ENCODE results near the gene TCHP.
"Not testable (repeated sequence)": the region's sequence is repeated elsewhere in the genome, so short reads cannot be mapped to it uniquely, and the experiment has no call there.

Gene TCHP

GRCh38 chr12:109899783-109900751, at the start of gene TCHP:
TCHP (plus strand) TSS chr12:109900274; CDS start chr12:109903027, 2,753 bp downstream.
- peak; percentile 57 for DNase-seq (ENCODE audit: low read depth, low spot score)

GRCh38 chr12:109850518-109850917, 49.6 kb upstream of the TCHP start:
- not testable (repeated sequence) for DNase-seq (ENCODE audit: low read depth, low spot score)

DNA sequence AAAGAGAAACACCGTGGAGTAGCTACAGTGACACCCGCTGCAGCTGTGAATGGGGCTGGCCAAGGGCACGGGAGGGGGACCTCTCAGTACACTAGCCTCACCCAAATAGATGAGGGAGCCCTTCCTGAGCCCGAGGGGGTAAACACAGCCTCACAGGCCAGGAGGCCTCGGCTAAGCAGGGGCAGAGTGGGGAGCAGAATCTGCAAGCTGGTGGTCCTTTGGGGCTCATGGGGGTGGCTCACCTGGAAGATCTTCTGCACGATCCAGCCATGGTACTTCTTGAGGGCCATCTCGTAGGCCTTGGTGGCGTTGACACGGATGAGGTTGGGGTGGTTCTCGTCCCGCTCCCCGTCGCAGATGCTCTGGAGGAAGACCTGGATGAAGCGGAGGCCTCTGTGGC, 44.7 kb upstream of the TCHP start:
- no peak for DNase-seq (ENCODE audit: low read depth, low spot score)

GRCh38 chr12:109857715-109858114, 42.4 kb upstream of the TCHP start:
- no peak for DNase-seq (ENCODE audit: low read depth, low spot score)

GRCh38 chr12:109858764-109859163, 41.3 kb upstream of the TCHP start:
- DNase-seq (ENCODE audit: low read depth, low spot score), result no peak

DNA sequence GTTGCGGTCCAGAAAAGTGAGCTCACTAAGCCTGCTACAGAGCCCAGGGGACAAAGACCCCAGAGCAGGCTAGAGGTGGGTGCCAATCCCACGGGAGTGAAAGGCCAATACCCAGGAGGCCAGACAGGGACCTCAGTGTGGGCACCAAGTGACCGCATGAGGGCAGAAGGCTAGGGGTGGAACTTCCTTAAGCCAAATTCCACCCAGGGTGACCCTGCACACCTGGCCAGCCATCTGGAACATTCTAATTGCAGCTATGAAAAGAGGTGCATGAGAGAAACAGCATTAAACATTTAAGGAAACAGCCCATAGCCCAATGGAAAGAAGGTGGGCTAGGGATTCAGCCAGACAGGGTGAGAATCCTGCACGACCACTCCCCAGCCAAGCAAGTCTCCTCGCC, 39.1 kb upstream of the TCHP start:
- DNase-seq (ENCODE audit: low read depth, low spot score), result no peak

DNA sequence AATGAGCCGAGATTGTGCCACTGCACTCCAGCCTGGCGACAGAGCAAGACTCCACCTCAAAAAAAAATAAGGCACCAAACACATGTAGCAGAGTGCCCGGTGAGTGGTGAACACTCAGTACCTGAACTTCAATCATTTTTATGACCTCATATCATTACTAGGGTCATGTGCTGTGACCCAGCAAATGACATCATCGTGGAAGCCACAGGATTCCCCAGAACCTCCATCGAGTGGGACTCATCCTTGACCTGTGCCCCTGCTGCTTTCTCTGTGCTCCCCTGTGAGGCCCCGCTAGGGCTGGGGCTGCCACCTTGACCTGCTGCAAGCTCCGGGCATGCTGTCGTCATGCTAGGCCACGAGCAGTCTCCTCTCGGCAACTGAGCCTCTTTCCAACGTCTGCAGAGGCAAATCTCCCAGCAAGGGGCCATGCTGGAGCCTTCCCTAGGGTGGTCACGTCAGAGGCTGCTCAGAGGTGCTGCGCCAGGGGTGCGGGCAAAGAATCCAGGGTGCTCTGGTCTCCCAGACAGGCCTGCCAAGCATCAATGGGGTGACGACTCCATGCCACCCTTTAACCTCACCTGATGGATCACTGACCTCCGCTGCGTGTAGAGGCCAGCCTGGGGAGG, 38.3 kb upstream of the TCHP start:
- DNase-seq (ENCODE audit: low read depth, low spot score), result no peak

GRCh38 chr12:109862491-109862890, 37.6 kb upstream of the TCHP start:
- not testable (repeated sequence) for DNase-seq (ENCODE audit: low read depth, low spot score)

GRCh38 chr12:109863847-109864712, 36.0 kb upstream of the TCHP start:
- no peak for DNase-seq (ENCODE audit: low read depth, low spot score)

DNA sequence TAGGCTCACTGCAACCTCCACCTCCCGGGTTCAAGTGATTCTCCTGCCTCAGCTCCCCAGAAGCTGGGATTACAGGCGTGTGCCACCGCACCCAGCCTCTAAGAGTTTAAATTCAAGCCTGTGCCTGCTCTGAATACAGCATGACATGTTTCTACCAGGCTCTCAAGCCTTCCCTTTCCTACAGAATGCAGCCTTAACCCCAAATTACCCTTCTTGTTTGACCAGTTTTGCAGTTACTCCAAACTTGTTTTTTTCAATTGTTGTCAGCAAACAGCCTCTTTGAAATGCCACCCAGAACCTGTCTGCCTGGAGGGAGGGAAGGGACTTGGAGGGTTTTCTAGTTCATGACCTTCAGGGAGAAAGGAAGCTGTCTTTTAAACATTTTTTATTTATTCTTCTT, 35.2 kb upstream of the TCHP start:
- DNase-seq (ENCODE audit: low read depth, low spot score), result no peak

GRCh38 chr12:109868182-109869051, 31.7 kb upstream of the TCHP start:
- no peak for DNase-seq (ENCODE audit: low read depth, low spot score)

- no peak for DNase-seq (ENCODE audit: low read depth, low spot score)
Measured at GRCh38 chr12:109870648-109871047, 29.4 kb upstream of the TCHP start.

GRCh38 chr12:109871668-109872314, 28.3 kb upstream of the TCHP start:
- no peak for DNase-seq (ENCODE audit: low read depth, low spot score)

GRCh38 chr12:109873653-109874052, 26.4 kb upstream of the TCHP start:
- DNase-seq (ENCODE audit: low read depth, low spot score), result no peak

GRCh38 chr12:109875572-109876131, 24.4 kb upstream of the TCHP start:
- no peak for DNase-seq (ENCODE audit: low read depth, low spot score)

- DNase-seq (ENCODE audit: low read depth, low spot score), result no peak
Measured at GRCh38 chr12:109876406-109876805, 23.7 kb upstream of the TCHP start.

DNA sequence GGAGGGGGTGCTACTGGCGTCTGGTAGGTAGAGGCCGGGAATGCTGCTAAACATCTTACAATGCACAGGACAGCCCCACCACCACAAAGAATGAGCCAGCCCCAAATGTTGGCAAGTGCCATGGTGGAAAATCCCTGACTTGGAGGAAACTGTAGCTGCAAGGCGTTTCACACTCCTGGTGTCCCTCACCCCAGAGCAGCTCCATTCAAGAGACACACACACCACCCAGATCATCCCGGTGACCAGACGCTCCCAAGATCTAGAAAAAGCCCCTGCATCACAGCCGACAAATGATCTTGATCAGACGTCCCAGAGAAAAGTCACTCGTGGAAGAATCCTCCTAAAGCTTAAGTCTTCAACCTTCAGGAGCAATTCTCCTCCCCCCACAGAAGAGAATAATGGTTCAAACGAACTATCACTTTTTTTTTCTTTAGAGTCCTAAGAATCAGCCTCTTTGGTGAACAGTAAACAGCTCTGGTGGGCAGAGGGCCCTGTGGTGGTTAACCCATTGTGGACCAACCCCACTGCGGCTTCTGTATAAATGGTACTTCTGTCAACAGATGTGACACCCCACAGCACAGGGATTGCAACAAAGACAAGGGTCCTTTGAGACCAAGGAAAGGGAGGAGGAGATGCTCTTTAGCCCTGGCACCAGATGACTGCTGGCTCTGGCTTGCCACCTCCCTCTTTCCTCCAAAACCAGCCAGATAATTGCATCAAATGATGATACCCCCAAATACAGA, 22.4 kb upstream of the TCHP start:
- no peak for DNase-seq (ENCODE audit: low read depth, low spot score)

- no peak for DNase-seq (ENCODE audit: low read depth, low spot score)
Measured at GRCh38 chr12:109878247-109878625, 21.8 kb upstream of the TCHP start.

DNA sequence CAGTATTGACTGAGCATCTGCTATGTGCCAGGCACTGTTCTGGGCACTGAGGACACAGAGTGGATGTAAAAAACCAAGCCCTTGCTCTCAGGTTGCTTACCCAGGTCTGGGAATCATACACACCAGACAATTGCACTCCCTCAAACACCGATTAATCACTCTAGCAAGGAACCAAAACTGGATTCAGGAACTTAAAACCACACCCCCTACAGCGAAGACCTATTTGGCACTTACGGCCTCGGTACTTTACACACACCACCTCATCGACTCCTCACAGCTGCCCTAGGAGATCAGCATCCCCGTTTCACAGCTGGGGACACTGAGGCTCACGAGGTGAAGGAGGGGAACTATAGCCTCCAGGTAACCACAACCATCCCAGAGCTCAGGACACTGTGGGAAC, 21.3 kb upstream of the TCHP start:
- no peak for DNase-seq (ENCODE audit: low read depth, low spot score)

Data from brain pericyte (primary cell).